HG02852 (cell line): ENCODE measurements around the gene AP3M1.

ENCODE experiments used
- ATAC-seq: cut with Tn5 transposase; IDR thresholded peaks from one replicate; pipeline ENCODE4 v1.9.1; 2021; ENCODE audit warnings: mild to moderate bottlenecking, moderate library complexity; ENCODE audit not compliant: unreplicated experiment

AP3M1 gene

DNA sequence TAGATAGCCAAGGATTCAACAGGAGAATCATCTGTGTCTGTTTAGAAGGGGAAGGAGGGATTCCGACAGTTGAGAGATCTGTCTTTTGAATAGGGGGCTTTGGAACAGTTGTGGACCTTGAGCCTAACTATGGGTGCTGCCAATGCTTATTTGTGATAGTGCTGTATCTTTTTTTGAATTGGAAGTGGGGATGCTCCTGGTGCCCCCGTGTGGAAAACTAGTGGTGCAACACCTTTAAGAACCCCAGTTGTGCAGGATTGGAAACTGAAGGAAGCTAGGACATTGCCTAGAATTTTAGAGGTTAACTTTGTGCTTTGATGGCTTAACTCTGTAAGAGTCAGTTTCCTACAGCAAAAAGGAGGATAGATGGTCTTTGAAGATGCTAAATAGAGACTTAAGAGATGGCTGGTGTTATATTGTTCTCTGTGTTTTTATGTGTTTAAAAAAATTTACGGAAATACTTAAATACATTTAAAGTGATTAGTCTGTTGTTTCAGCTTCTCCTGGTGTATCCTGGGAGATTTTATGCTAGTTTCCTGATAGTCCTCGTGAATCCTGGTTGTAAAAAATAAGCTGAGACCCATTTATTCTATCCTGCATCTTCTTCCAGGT is 69.3 kb downstream of the AP3M1 start:
- ATAC-seq, result no peak

DNA sequence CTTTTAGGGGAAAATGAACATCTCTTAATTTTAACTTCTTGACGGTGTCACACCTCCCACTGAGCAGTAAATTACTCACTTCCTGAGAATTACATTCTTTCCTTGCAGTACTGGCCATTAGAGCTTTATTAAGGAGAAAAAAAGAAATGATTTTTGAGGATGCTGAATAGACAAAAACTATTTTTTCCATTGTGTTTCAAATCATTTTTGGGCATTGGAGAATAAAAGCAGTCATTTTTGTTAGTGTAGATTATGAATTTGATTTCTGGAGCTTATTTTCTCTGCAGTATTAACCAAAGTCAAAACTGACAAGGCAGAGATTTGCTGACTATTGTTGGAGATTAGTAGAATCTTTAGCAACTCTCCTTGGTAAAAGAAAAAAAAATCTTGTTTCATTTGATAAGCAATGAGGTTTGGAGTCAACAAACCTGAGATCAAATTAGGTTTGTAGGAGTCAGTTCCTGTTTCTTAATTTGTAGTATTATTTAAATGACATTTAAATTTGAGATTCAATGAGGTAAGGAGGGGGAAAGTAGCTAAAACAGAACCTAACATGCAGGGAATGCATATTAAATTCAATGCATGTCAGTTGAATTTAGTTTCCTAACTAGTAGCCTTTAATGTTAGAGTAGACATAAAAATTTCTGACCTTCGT is 70.6 kb downstream of the AP3M1 start:
- ATAC-seq, result no peak

- ATAC-seq, result no peak
Measured at GRCh38 chr10:74079028-74079935, 71.3 kb downstream of the AP3M1 start.

DNA sequence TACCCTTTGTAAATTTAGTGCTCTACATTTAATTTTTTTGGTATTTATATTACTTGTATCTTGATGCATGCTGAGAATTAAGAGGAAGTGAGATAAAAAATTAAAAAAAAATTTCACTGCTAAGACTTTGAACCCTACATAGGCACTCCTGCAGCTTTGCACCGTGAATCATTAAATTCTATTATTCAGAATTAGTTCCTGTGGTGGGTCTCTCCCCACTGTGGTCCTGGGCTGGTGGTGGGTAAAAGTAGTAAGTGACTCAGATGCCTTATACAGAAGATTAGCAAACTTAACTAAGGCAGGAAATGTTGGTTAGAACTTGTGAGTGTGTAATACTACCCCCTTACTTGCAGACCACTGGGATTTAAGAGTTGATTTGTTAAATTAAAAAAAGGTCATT is 72.6 kb downstream of the AP3M1 start:
- no peak for ATAC-seq

DNA sequence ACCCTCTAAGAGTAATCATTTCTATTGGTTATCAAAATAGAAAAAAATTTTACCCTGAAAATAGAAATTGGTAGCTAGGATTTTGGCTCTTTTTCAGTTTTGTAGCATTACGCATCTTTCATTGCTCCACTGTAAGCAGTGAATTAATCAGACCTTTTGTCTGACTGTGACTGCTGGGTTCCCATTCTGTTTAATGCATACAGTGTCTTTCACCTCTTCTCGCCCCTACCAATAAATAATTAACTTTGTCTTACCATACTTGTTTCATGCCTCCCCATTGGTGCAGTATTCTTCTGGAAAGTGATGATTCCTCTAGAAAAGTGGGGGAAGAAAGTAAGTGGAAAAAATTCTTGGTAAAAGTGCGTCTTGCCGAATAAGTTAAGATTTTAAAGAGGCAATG is 73.2 kb downstream of the AP3M1 start:
- ATAC-seq, result no peak

GRCh38 chr10:74076961-74077360 is 73.7 kb downstream of the AP3M1 start:
- no peak for ATAC-seq

- no peak for ATAC-seq
Measured at GRCh38 chr10:74075906-74076305, 74.7 kb downstream of the AP3M1 start.

GRCh38 chr10:74072503-74072902 is 78.1 kb downstream of the AP3M1 start:
- ATAC-seq, result no peak

- ATAC-seq, result no peak
Measured at GRCh38 chr10:74071157-74071556, 79.5 kb downstream of the AP3M1 start.
